IMR-90 (cell line): ENCODE measurements around the gene TTC7B.

ENCODE experiments used
- CEBPB ChIP-seq: IDR thresholded peaks from 2 replicates; pipeline ENCODE4 v1.6.1; 2012; ENCODE audit warnings: low read depth, low read length, improper control_type of control experiment
- CHD1 ChIP-seq: IDR thresholded peaks from 2 replicates; pipeline ENCODE4 v1.6.1; 2012; ENCODE audit warnings: low read depth, low read length, improper control_type of control experiment
- FOS ChIP-seq: fragments of 150-350 bp; IDR thresholded peaks from 2 replicates; pipeline ENCODE4 v1.6.1; 2016; ENCODE audit warnings: low read depth, low read length
- MAFK ChIP-seq: IDR thresholded peaks from 2 replicates; pipeline ENCODE4 v1.6.1; 2012; ENCODE audit warnings: low read depth, low read length, improper control_type of control experiment
- POLR2A ChIP-seq: IDR thresholded peaks from 2 replicates; pipeline ENCODE4 v1.6.1; 2012; ENCODE audit warnings: mild to moderate bottlenecking, low read depth, low read length
- RAD21 ChIP-seq: IDR thresholded peaks from 2 replicates; pipeline ENCODE4 v1.6.1; 2012; ENCODE audit warnings: low read length, improper control_type of control experiment
- RCOR1 ChIP-seq: IDR thresholded peaks from 2 replicates; pipeline ENCODE4 v1.6.1; 2012; ENCODE audit warnings: mild to moderate bottlenecking, low read length, improper control_type of control experiment; ENCODE audit not compliant: insufficient replicate concordance
- RFX5 ChIP-seq: IDR thresholded peaks from 2 replicates; pipeline ENCODE4 v1.8.0; 2012; ENCODE audit warnings: low read depth, mild to moderate bottlenecking, low read length, moderate library complexity
- SMC3 ChIP-seq: fragments of 150-350 bp; IDR thresholded peaks from 2 replicates; pipeline ENCODE4 v1.6.1; 2016; ENCODE audit warnings: low read depth, mild to moderate bottlenecking, antibody characterized with exemption, low read length, moderate library complexity
- TF ChIP-seq, protein P1 (sequence below): conservative IDR thresholded peaks from 2 replicates; pipeline ENCODE4 v1.5.1; 2012; ENCODE audit warnings: mild to moderate bottlenecking, low read depth, low read length, improper control_type of control experiment

- TF ChIP-seq FOS = no peak
- no peak for TF ChIP-seq MAFK
- TF ChIP-seq, protein P1, sequence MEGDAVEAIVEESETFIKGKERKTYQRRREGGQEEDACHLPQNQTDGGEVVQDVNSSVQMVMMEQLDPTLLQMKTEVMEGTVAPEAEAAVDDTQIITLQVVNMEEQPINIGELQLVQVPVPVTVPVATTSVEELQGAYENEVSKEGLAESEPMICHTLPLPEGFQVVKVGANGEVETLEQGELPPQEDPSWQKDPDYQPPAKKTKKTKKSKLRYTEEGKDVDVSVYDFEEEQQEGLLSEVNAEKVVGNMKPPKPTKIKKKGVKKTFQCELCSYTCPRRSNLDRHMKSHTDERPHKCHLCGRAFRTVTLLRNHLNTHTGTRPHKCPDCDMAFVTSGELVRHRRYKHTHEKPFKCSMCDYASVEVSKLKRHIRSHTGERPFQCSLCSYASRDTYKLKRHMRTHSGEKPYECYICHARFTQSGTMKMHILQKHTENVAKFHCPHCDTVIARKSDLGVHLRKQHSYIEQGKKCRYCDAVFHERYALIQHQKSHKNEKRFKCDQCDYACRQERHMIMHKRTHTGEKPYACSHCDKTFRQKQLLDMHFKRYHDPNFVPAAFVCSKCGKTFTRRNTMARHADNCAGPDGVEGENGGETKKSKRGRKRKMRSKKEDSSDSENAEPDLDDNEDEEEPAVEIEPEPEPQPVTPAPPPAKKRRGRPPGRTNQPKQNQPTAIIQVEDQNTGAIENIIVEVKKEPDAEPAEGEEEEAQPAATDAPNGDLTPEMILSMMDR = no peak
- TF ChIP-seq CEBPB = no peak
- no peak for TF ChIP-seq RFX5
- TF ChIP-seq POLR2A = no peak
- TF ChIP-seq CHD1 = no peak
- TF ChIP-seq RAD21 = no peak
- no peak for TF ChIP-seq RCOR1
- no peak for TF ChIP-seq SMC3
Measured at GRCh38 chr14:90483571-90483974, 332.7 kb downstream of the TTC7B start.
